Measurements from ENCODE around the gene TLE4. TPM values are rescaled to one million over a fixed set of nuclear protein-coding genes. Genes with fewer than 3 reads are reported as not detected.
A peak's percentile ranks its signal among the peaks of the same experiment; 100 is the strongest.
"Not testable (repeated sequence)": the region's sequence is repeated elsewhere in the genome, so short reads cannot be mapped to it uniquely, and the experiment has no call there.

The TLE4 gene
- total RNA-seq, 8 experiments from 2014 or later, result 30.1 to 93.9 (median 56.2) TPM

GRCh38 chr9:79735023-79735779 lies 163.4 kb downstream of the TLE4 start:
- in situ Hi-C loops (cut with MboI; ENCODE audit: low pct_unique_long_range_greater_than_20kb in 2 of 9, low sequenced_read_pairs in 9 of 9, unreplicated experiment in 9 of 9), result no loop called here
- WGBS, 10 experiments, result 22 to 80% (median 52%) methylated on average over 1 to 3 of the region's 3 CpGs; no CpG with 5 or more reads in 2 of the 10 experiments
- Histone ChIP-seq H3K4me1 (replicated peaks in 1 of 2) (no peaks in the 10 kb centered on the region), H3K4me3 (no peak overlapping the region), H3K27ac (no peak overlapping the region)
- ATAC-seq (replicated peaks in 6 of 8), result peak in 5 of 8 experiments; percentile 17 to 76 (median 50)

- peak in 1 of 8 experiments; percentile 21 for ATAC-seq (replicated peaks in 6 of 8)
- Histone ChIP-seq H3K27ac (no peak overlapping the region), H3K4me1 (replicated peaks in 1 of 2) (no peaks in the 10 kb centered on the region), H3K4me3 (no peak overlapping the region)
- in situ Hi-C loops (cut with MboI; ENCODE audit: low pct_unique_long_range_greater_than_20kb in 2 of 9, low sequenced_read_pairs in 9 of 9, unreplicated experiment in 9 of 9), result no loop called here
- WGBS, 10 experiments, result 58 to 100% (median 95%) methylated on average over 1 to 5 of the region's 5 CpGs; no CpG with 5 or more reads in 2 of the 10 experiments
These were observed 164.3 kb downstream of the TLE4 start for GRCh38 chr9:79736051-79736450.

DNA sequence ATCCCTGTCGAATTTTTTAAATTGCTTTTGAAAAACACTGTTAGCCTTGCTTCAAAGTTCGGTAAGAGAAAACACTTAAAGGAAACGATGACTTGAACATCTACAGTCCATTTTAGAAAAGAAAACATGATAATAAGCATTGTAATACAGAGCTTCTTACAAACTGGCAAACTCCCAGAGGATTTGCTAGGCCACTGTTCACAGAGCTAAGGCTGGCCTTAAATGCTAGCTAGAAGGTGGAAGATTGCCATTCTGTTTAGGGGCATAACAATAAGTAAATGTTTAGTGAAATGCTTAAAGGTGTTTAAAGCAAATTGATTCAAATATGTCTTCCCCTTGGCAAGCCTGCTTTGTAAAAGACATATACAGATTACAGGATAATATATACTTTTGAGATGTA lies 169.6 kb downstream of the TLE4 start:
- WGBS, 10 experiments, result 19 to 94% (median 70%) methylated on average over 2 to 3 of the region's 3 CpGs
- ATAC-seq (replicated peaks in 6 of 8), result no peak
- H3K4me1 ChIP-seq (replicated peaks in 1 of 2), result peaks cover 0 to 3% of the 10 kb centered on the region in 2 donors
- in situ Hi-C loops (cut with MboI; ENCODE audit: low pct_unique_long_range_greater_than_20kb in 2 of 9, low sequenced_read_pairs in 9 of 9, unreplicated experiment in 9 of 9), result no loop called here
- no peak overlapping the region for H3K27ac ChIP-seq
- no peak overlapping the region for H3K4me3 ChIP-seq

DNA sequence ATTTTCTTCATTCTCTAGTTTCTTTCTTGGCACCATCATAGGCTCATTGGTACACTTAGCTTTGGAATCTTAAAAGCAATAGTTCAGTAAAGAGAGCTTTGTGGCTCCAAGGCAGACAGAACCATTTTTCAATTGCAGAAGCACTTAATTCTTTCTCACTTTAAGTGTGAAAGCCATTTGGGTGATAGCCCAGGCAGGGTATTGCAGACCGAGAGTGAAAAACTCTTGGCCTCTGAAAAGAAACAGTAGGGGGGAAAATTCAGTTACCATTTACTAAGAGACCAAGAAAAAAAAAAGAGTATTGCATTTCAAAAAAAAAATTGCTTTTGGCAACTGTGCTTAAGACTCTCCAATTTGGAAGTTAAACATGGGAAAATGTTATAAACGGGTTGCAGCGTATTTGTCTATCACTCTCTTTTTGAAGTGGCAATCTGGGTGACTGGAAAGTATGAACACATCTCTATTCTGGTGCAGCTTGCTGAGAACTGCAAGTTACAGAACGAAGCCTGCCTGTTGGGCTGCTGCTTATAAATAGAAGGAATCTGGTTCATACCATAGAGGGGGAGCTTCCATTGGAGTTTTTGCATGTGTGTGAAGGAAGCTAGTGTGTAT lies 170.5 kb downstream of the TLE4 start:
- ATAC-seq (replicated peaks in 6 of 8), result peak in 1 of 8 experiments; percentile 57
- 4 to 85% (median 73%) methylated on average over 1 to 4 of the region's 4 CpGs for WGBS, 10 experiments
- in situ Hi-C loops (cut with MboI; ENCODE audit: low pct_unique_long_range_greater_than_20kb in 2 of 9, low sequenced_read_pairs in 9 of 9, unreplicated experiment in 9 of 9), result no loop called here
- peaks cover 0 to 3% of the 10 kb centered on the region in 2 donors for H3K4me1 ChIP-seq (replicated peaks in 1 of 2)
- H3K4me3 ChIP-seq, result no peak overlapping the region
- no peak overlapping the region for H3K27ac ChIP-seq

- 76 to 100% (median 84%) methylated on average over 2 to 5 of the region's 6 CpGs; no CpG with 5 or more reads in 1 of the 10 experiments for WGBS, 10 experiments
- no peak overlapping the region for H3K4me3 ChIP-seq
- ATAC-seq (replicated peaks in 6 of 8), result no peak
- H3K4me1 ChIP-seq (replicated peaks in 1 of 2), result peaks cover 0 to 3% of the 10 kb centered on the region in 2 donors
- H3K27ac ChIP-seq, result no peak overlapping the region
- in situ Hi-C loops (cut with MboI; ENCODE audit: low pct_unique_long_range_greater_than_20kb in 2 of 9, low sequenced_read_pairs in 9 of 9, unreplicated experiment in 9 of 9), result no loop called here
These were observed 172.8 kb downstream of the TLE4 start for GRCh38 chr9:79744521-79744920.

- Histone ChIP-seq H3K4me1 (replicated peaks in 1 of 2) (peaks cover 0 to 3% of the 10 kb centered on the region in 2 donors), H3K27ac (no peak overlapping the region), H3K4me3 (no peak overlapping the region)
- in situ Hi-C loops (cut with MboI; ENCODE audit: low pct_unique_long_range_greater_than_20kb in 2 of 9, low sequenced_read_pairs in 9 of 9, unreplicated experiment in 9 of 9), result no loop called here
- no peak for ATAC-seq (replicated peaks in 6 of 8)
- 46 to 100% (median 82%) methylated on average over 1 to 4 of the region's 4 CpGs; no CpG with 5 or more reads in 2 of the 10 experiments for WGBS, 10 experiments
These were observed 174.1 kb downstream of the TLE4 start for GRCh38 chr9:79745752-79746336.

GRCh38 chr9:79751895-79752466 lies 180.2 kb downstream of the TLE4 start:
- 50 to 100% (median 100%) methylated on average over 1 of the region's 1 CpG; no CpG with 5 or more reads in 7 of the 10 experiments for WGBS, 10 experiments

GRCh38 chr9:79756414-79756813 lies 184.6 kb downstream of the TLE4 start:
- in situ Hi-C loops (cut with MboI; ENCODE audit: low pct_unique_long_range_greater_than_20kb in 2 of 9, low sequenced_read_pairs in 9 of 9, unreplicated experiment in 9 of 9), result loop anchor here in 1 of 9 experiments (25.0 kb wide), 1 partner anchor 106 kb away; no protein-coding TSS in a partner anchor
- no peak overlapping the region for H3K27ac ChIP-seq
- 40 to 100% (median 74%) methylated on average over 1 to 2 of the region's 2 CpGs for WGBS, 10 experiments
- H3K4me1 ChIP-seq (replicated peaks in 1 of 2), result no peaks in the 10 kb centered on the region
- H3K4me3 ChIP-seq, result no peak overlapping the region
- ATAC-seq (replicated peaks in 6 of 8), result no peak

More at GRCh38 chr9:79751895-79752466, 180.2 kb downstream of the TLE4 start:
- not testable (repeated sequence) for H3K4me3 ChIP-seq; ATAC-seq (replicated peaks in 6 of 8); H3K27ac ChIP-seq; H3K4me1 ChIP-seq (replicated peaks in 1 of 2)
- in situ Hi-C loops (cut with MboI; ENCODE audit: low pct_unique_long_range_greater_than_20kb in 2 of 9, low sequenced_read_pairs in 9 of 9, unreplicated experiment in 9 of 9), result loop anchor here in 1 of 9 experiments (25.0 kb wide), 1 partner anchor 110 kb away; no protein-coding TSS in a partner anchor

- ATAC-seq (replicated peaks in 6 of 8), result no peak
- H3K4me1 ChIP-seq (replicated peaks in 1 of 2), result no peaks in the 10 kb centered on the region
- no peak overlapping the region for H3K4me3 ChIP-seq
- in situ Hi-C loops (cut with MboI; ENCODE audit: low pct_unique_long_range_greater_than_20kb in 2 of 9, low sequenced_read_pairs in 9 of 9, unreplicated experiment in 9 of 9), result loop anchor here in 1 of 9 experiments (25.0 kb wide), 1 partner anchor 105 kb away; no protein-coding TSS in a partner anchor
- H3K27ac ChIP-seq, result no peak overlapping the region
These were observed 185.3 kb downstream of the TLE4 start for GRCh38 chr9:79757074-79757473.

DNA sequence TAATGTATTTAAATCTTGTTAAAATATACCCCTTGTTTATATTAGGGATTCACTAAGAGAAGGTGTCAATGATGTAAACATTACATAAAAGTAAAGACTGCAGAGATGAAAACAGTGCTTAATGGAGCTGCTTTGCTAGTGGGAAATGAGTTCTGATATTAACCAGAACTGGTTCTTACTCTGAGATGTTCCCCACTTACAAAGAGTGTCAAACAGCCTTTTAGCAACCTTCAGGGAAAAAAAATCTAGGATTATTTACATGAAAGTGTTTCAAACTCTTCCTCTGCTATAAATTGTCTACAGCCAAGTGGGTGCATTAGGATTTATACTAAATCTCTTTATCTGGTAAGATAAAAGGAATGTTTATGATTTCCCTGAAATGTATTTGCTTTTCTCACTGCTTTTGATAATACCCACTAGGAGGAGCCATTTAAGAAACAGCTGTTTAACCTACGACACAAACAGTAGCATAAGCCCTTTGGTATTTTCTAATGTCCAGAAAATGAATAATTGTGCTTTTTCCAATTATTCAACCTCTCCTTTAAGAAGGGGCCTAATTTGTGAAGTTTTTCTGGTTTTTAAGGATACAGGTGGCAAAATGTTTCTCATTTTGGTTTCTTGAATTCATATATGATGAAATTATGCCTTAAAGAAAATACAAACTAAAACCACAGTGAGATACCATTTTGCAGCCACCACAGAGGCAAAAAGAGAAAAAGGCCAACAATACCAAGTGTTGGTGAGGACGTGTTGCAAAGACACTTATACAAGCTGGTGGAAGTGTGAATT lies 186.3 kb downstream of the TLE4 start:
- ATAC-seq (replicated peaks in 6 of 8), result peak in 2 of 8 experiments; percentile 26 to 53
- in situ Hi-C loops (cut with MboI; ENCODE audit: low pct_unique_long_range_greater_than_20kb in 2 of 9, low sequenced_read_pairs in 9 of 9, unreplicated experiment in 9 of 9), result loop anchor here in 1 of 9 experiments (25.0 kb wide), 1 partner anchor 104 kb away; no protein-coding TSS in a partner anchor
- Histone ChIP-seq H3K27ac (no peak overlapping the region), H3K4me1 (replicated peaks in 1 of 2) (no peaks in the 10 kb centered on the region), H3K4me3 (no peak overlapping the region)
- 13 to 100% (median 80%) methylated on average over 1 to 2 of the region's 2 CpGs; no CpG with 5 or more reads in 1 of the 10 experiments for WGBS, 10 experiments

GRCh38 chr9:79759460-79759859 lies 187.7 kb downstream of the TLE4 start:
- no peaks in the 10 kb centered on the region for H3K4me1 ChIP-seq (replicated peaks in 1 of 2)
- peak in 2 of 8 experiments; percentile 38 to 74 for ATAC-seq (replicated peaks in 6 of 8)
- in situ Hi-C loops (cut with MboI; ENCODE audit: low pct_unique_long_range_greater_than_20kb in 2 of 9, low sequenced_read_pairs in 9 of 9, unreplicated experiment in 9 of 9), result loop anchor here in 1 of 9 experiments (25.0 kb wide), 1 partner anchor 103 kb away; no protein-coding TSS in a partner anchor
- WGBS, 10 experiments, result 0 to 100% (median 100%) methylated on average over 1 of the region's 1 CpG; no CpG with 5 or more reads in 3 of the 10 experiments
- H3K27ac ChIP-seq, result no peak overlapping the region
- no peak overlapping the region for H3K4me3 ChIP-seq

DNA sequence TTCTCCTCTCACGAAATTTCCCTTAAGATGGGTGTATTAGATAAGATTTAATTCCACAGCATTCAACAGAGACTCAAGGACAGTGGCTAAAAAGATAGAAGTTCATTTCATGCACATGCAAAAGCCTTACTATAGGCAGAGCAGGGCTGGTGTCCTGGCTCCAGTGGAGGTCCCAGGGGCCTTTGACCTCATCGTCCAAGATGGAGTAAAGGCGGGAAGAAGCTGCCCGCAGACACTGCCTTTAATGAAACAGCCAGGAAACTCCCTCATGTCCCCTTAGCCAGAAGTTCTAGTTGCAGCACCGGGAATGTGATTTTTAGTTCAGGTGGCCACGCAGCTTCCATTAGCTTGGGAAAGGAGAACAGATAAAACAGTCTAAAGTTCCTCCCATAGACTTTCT lies 190.3 kb downstream of the TLE4 start:
- H3K27ac ChIP-seq, result no peak overlapping the region
- ATAC-seq (replicated peaks in 6 of 8), result no peak
- in situ Hi-C loops (cut with MboI; ENCODE audit: low pct_unique_long_range_greater_than_20kb in 2 of 9, low sequenced_read_pairs in 9 of 9, unreplicated experiment in 9 of 9), result loop anchor here in 1 of 9 experiments (25.0 kb wide), 1 partner anchor 100 kb away; no protein-coding TSS in a partner anchor
- no peak overlapping the region for H3K4me3 ChIP-seq
- H3K4me1 ChIP-seq (replicated peaks in 1 of 2), result peaks cover 0 to 6% of the 10 kb centered on the region in 2 donors
- WGBS, 10 experiments, result 62 to 100% (median 100%) methylated on average over 1 to 6 of the region's 6 CpGs; no CpG with 5 or more reads in 1 of the 10 experiments
